Measurements from ENCODE around the gene APLP2. TPM values are rescaled to one million over a fixed set of nuclear protein-coding genes. Genes with fewer than 3 reads are reported as not detected.
"Not testable (repeated sequence)": the region's sequence is repeated elsewhere in the genome, so short reads cannot be mapped to it uniquely, and the experiment has no call there.

Gene APLP2
- total RNA-seq, 2 donors from 2014 or later, result 349 to 496 TPM

DNA sequence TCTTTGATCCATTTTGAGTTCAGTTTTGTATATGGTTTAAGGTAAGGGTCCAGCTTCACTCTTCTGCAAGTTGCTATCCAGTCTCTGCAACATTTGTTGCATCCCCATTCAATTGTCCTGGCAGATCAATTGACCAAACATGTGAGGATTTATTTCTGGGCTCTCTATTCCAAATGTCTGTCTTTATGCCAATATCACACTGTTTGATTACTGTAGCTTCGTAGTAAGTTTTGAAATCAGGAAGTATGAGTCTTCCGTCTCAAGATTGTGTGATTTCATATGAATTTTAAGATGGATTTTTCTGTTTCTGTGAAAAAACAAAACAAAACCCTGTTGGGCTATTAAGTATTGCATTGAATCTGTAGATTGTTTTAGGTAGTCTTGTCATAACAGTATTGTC is 17.0 kb downstream of the APLP2 start:
- no peak for ATAC-seq
- intact Hi-C loops (cut with DNase I, micrococcal nuclease), result no loop called here

DNA sequence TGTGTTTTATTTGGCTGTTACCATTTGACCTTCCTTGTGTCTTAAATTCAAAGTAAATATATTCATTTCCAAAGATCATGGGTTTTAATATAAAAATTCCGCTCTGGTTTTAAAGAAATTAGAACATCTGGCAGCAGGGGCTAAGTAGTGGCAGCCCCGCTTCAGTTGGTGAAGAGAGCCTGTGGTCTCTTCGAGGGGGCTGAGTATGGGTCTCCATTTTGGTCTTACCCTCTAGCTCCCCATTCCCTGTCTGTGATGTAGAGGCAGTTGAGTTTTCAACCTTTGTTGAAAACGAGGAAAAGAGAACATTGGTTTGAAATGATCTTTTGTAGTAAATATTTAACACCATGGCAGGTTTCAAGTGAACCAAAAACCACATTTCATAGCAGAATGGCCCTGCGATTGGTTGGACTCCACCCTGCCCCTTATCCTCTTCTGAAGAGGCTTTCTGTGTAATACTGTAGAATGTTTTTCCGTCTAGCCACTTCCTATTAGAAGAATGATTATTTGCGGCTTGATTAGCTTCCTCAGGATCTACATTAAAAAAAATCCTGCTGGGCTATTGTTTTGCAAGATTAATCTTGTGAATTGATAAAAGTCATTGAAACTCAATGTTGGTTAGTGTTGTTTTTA is 17.7 kb downstream of the APLP2 start:
- no peak for ATAC-seq
- intact Hi-C loops (cut with DNase I, micrococcal nuclease), result no loop called here

More for the DNA sequence above, 17.0 kb downstream of the APLP2 start:
- no peak for DNase-seq

DNA sequence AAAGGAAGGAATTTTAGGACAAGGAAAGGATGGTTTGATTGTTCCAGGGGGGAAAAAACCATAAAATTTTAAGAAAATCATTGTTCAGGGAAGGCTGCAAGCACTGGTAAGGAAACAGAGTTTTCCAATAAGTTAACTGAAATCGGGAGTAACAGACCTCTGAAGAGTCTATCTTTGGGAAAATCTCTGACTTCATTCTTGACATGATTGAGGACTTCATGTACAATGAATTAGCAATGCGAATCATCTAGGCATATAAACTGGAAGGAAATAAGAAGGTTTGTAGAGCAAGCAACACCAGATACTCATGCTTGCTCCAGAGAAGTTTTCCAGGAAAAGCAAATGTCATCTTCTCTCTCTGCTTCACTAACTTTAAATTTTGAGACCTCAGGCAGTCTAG is 18.5 kb downstream of the APLP2 start:
- DNase-seq, result no peak
- intact Hi-C loops (cut with DNase I, micrococcal nuclease), result no loop called here
- no peak for ATAC-seq

More for the DNA sequence above, 17.7 kb downstream of the APLP2 start:
- DNase-seq, result no peak

DNA sequence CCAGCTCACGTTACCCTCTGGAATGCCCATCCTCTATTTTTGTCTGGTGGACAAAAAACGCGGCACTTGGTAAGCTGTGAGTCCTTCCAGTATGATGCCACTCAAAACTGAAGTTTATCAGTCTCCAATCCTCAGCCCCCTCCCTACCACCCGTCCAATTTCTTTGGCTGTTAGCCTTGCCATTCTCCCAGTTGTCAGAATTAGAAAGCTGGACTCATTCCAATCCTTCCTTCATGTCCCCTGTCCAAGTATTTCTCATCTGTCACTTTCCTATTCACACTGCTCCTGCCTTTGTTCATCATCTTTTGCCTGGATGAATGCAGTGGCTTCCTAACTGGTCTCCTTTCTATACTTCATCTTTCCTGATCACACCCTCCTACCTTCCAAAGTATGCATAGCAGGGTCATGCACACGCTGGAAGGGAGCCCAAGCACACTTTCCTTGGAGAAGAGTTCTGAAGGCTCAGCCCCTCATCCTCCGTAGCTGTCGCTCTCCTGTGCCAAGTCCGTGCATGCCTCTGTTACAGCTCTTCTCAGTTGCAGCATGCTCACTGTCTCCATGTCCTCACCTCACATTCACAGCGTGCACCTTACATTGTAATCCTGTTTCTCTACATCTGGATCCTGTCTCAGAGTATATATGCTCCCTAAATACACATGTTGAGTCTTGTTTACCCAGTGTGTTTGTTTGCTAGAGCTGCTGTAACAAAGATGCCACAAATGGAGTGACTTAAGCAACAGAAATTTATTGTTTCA is 19.4 kb downstream of the APLP2 start:
- no peak for ATAC-seq
- intact Hi-C loops (cut with DNase I, micrococcal nuclease), result no loop called here
- no peak for DNase-seq

GRCh38 chr11:130089674-130090073 is 20.0 kb downstream of the APLP2 start:
- intact Hi-C loops (cut with DNase I, micrococcal nuclease), result no loop called here
- no peak for ATAC-seq
- DNase-seq, result no peak

- intact Hi-C loops (cut with DNase I, micrococcal nuclease); ATAC-seq; DNase-seq: not testable (repeated sequence)
These were observed 20.8 kb downstream of the APLP2 start for GRCh38 chr11:130090517-130090916.

GRCh38 chr11:130091169-130091568 is 21.5 kb downstream of the APLP2 start:
- intact Hi-C loops (cut with DNase I, micrococcal nuclease); ATAC-seq: not testable (repeated sequence)

GRCh38 chr11:130092661-130093060 is 23.0 kb downstream of the APLP2 start:
- ATAC-seq (no peak), DNase-seq (no peak)
- intact Hi-C loops (cut with DNase I, micrococcal nuclease), result no loop called here

More at GRCh38 chr11:130091169-130091568, 21.5 kb downstream of the APLP2 start:
- DNase-seq, result not testable (repeated sequence)

GRCh38 chr11:130094614-130095013 is 24.9 kb downstream of the APLP2 start:
- ATAC-seq (peak; percentile 34), DNase-seq (no peak)
- intact Hi-C loops (cut with DNase I, micrococcal nuclease), result no loop called here

GRCh38 chr11:130095326-130095725 is 25.6 kb downstream of the APLP2 start:
- intact Hi-C loops (cut with DNase I, micrococcal nuclease), result no loop called here
- no peak for DNase-seq
- no peak for ATAC-seq

DNA sequence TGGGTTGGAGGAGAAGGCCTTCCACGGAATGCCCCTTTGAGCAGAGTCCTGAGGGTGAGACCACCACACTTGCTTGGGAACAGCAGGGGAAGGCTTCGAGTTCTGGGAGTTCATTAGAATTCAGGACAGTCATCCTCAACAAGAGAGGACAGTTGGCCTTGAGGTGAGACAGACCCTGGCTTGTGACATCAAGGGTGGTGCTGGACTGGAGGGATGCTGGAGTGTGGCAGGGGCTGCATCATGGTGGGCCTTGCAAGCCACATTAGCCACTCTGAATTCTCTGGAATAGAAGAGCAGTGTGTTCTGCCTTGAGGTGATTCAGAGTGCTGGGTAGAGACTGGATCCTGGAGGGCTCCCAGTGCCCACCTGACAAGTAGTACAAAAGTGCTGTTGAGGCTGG is 26.3 kb downstream of the APLP2 start:
- intact Hi-C loops (cut with DNase I, micrococcal nuclease), result no loop called here
- ATAC-seq, result no peak
- no peak for DNase-seq

- intact Hi-C loops (cut with DNase I, micrococcal nuclease), result no loop called here
- no peak for ATAC-seq
- DNase-seq, result no peak
These were observed 27.1 kb downstream of the APLP2 start for GRCh38 chr11:130096823-130097222.

DNA sequence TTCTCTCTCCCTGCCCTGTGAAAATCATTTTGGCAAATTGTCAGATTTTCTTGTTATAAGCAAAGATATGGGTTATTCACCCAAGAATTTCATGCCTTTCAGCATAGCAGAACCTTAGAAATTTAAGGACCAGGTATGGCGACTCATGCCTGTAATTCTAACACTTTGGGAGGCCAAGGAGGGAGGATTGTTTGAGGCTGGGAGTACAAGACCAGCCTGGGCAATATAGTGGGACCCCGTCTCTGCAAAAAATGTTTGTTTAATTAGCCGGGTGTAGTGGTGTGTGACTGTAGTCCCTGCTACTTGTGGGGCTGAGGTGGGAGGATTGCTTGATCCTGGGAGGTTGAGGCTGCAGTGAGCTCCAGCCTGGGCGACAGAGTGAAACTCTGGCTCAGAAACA is 27.6 kb downstream of the APLP2 start:
- ATAC-seq (no peak), DNase-seq (no peak)
- intact Hi-C loops (cut with DNase I, micrococcal nuclease), result no loop called here

DNA sequence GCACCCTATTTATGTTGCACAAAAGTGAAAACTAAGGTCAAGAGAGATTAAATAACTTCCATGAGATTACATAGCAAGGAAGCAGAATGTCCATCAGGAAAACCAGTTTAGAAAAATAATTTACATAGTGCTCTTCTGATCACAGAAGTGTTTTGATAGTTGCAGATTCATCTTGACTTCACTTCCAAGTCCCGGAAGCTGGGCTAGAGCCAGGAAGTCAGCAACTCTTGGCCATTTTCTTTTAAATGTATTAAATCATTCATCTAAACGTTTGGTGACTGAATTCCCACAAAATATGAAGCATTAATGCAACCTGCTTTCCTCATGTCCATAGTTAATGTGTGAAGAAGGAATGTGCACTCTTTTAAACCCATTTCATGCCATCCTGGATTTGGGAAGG is 29.7 kb downstream of the APLP2 start:
- no peak for DNase-seq
- intact Hi-C loops (cut with DNase I, micrococcal nuclease), result no loop called here
- no peak for ATAC-seq

DNA sequence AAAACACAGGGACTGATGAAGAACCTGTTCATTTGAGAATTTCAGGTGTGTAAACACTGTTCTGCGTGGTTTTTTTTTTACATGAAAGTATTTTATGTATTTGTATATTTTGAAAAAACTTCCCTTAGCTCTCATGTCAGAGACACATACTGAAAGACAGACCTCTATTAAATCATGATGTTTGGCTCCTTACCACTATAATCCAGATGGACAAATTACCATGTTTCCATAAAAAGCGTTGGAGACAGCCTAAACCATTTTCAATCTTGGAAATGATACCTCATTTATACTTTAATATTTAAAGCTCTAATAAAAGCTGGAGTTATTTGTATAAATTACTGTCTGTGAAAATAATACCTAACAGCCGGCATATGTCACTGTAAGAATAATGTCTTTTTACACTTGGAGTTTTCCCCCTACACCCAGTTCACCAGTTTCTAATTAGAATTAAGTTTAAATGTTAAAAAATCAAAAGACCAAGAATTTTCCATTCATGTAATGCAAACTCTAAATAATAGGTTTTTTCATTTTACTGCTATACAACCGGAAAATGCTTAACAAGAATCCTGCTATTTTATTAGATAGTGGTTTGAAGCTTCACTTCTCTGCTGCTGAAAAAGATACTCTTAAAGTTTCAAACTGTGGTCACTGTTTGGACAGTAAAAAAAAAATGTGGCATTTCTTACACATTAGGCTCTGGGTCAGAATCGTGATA is 30.8 kb downstream of the APLP2 start:
- intact Hi-C loops (cut with DNase I, micrococcal nuclease), result no loop called here
- no peak for ATAC-seq
- no peak for DNase-seq

DNA sequence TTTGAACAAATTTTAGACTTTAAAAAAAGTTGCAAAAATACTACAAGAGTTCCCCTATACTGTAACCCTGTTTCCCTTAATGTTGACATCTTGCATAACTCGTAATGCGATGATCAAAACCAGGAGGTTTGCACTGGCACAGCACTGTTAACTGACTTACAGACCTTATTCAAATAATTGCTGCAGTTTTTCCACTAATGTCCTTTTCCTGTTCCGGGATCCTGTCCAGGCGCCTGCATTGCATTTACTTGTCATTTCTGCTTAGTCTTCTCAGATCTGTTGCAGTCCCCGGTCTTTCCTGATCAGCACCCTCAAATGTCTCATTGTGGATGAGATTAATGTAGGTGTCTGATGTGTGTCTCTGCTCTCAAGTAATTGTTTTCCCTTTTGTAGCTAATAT is 32.0 kb downstream of the APLP2 start:
- DNase-seq, result no peak
- no peak for ATAC-seq
- intact Hi-C loops (cut with DNase I, micrococcal nuclease), result no loop called here

- DNase-seq (no peak), ATAC-seq (no peak)
- intact Hi-C loops (cut with DNase I, micrococcal nuclease), result no loop called here
These were observed 32.9 kb downstream of the APLP2 start for GRCh38 chr11:130102301-130103249.

DNA sequence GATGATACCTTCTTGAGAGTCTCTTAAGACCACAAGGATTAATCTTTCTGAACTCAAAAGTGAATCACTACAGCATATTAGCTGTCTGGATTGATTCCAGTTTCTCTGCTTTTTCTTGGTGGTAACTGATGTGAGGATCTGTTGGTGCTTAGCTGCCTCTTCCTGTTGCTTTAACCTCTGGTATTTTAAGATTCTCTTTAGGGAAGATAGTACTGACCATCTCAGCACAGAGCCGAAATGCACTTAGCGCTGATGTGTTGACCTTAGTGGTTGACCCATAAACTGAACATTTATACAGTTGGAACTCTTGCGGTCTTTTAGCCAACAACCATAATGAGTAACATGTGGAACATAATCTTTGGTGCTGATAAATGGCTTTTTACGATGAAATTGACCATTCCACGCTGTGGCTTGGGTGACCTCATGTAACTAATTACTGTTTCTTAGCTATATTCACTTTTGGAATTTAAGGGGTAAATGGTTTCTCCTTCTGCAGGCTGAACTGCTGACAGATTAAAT is 33.7 kb downstream of the APLP2 start:
- ATAC-seq, result no peak
- intact Hi-C loops (cut with DNase I, micrococcal nuclease), result no loop called here
- no peak for DNase-seq

DNA sequence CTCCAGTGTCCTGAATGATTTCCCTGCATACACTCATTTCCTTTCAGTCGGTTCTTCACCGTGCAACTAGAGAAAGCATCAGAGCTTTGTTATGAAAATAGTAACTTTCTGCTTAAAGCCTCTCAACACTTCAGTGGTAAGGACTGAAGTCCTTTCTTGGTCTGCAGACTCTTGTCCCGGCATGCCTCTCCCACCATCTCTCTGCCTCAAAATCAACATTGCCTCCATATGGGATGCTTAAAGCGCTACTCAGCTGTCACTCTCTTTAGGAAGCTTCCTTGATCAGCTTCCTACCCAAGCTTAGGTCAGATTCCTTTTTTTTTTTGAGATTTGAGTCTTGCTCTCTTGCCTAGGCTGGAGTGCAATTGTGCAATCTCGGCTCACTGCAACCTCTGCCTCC is 36.7 kb downstream of the APLP2 start:
- ATAC-seq, result no peak
- intact Hi-C loops (cut with DNase I, micrococcal nuclease), result no loop called here
- no peak for DNase-seq

Measured in left colon (tissue), 2 donors.